Stimulated activated CD8-positive, alpha-beta memory T cell treated with anti-CD3 and anti-CD28 coated beads, Interleukin-7, amount 100 ng/mL, for 1 hour (primary cell): ENCODE data around the gene COMMD10.
"Not testable (repeated sequence)": the region's sequence is repeated elsewhere in the genome, so short reads cannot be mapped to it uniquely, and the experiment has no call there.

Source experiments
- DNase-seq, 2 donors: peaks; one replicate each; pipeline ENCODE4 v3.0.0-alpha.2; 2020; ENCODE audit warnings: low read depth in 2 of 2

COMMD10 gene

GRCh38 chr5:116084871-116085715, at the start of gene COMMD10:
Gene COMMD10, plus strand, starts transcription at chr5:116085025.
- DNase-seq, result peak; percentile 57 to 64

- no peak for DNase-seq
Measured at GRCh38 chr5:116035123-116035522, 49.7 kb upstream of the COMMD10 start.

- DNase-seq, result no peak
Measured at GRCh38 chr5:116037236-116037822, 47.5 kb upstream of the COMMD10 start.

GRCh38 chr5:116038817-116039216, 46.0 kb upstream of the COMMD10 start:
- no peak for DNase-seq

- DNase-seq, result no peak
Measured at GRCh38 chr5:116042375-116042774, 42.5 kb upstream of the COMMD10 start.

GRCh38 chr5:116044073-116044472, 40.8 kb upstream of the COMMD10 start:
- no peak for DNase-seq

- no peak for DNase-seq
Measured at GRCh38 chr5:116045821-116046220, 39.0 kb upstream of the COMMD10 start.

- no peak for DNase-seq
Measured at GRCh38 chr5:116046261-116046660, 38.6 kb upstream of the COMMD10 start.

GRCh38 chr5:116046823-116047222, 38.0 kb upstream of the COMMD10 start:
- no peak for DNase-seq

- no peak for DNase-seq
Measured at GRCh38 chr5:116058346-116058936, 26.4 kb upstream of the COMMD10 start.

GRCh38 chr5:116062352-116062751, 22.5 kb upstream of the COMMD10 start:
- no peak for DNase-seq

- DNase-seq, result no peak
Measured at GRCh38 chr5:116063950-116064349, 20.9 kb upstream of the COMMD10 start.

GRCh38 chr5:116068028-116068632, 16.7 kb upstream of the COMMD10 start:
- DNase-seq, result no peak

- DNase-seq, result no peak
Measured at GRCh38 chr5:116071211-116071610, 13.6 kb upstream of the COMMD10 start.

- DNase-seq, result no peak
Measured at GRCh38 chr5:116075191-116075831, 9.5 kb upstream of the COMMD10 start.

- no peak for DNase-seq
Measured at GRCh38 chr5:116076496-116076895, 8.3 kb upstream of the COMMD10 start.

- no peak for DNase-seq
Measured at GRCh38 chr5:116078199-116078598, 6.6 kb upstream of the COMMD10 start.

GRCh38 chr5:116084287-116084691, 536 bp upstream of the COMMD10 start:
- no peak for DNase-seq

GRCh38 chr5:116086309-116086708, 1.5 kb downstream of the COMMD10 start:
- DNase-seq, result not testable (repeated sequence)

- no peak for DNase-seq
Measured at GRCh38 chr5:116088062-116088461, 3.2 kb downstream of the COMMD10 start.

GRCh38 chr5:116090302-116090701, 5.5 kb downstream of the COMMD10 start:
- DNase-seq, result no peak

GRCh38 chr5:116091416-116091815, 6.6 kb downstream of the COMMD10 start:
- DNase-seq, result no peak
